GM21360 (cell line): Measurements from ENCODE around the gene HSD17B2.
"Not testable (repeated sequence)": the region's sequence is repeated elsewhere in the genome, so short reads cannot be mapped to it uniquely, and the experiment has no call there.

Source experiments
- ATAC-seq: cut with Tn5 transposase; IDR thresholded peaks from one replicate; pipeline ENCODE4 v1.9.1; 2021; ENCODE audit warnings: mild to moderate bottlenecking, moderate library complexity; ENCODE audit not compliant: unreplicated experiment

The HSD17B2 gene

DNA sequence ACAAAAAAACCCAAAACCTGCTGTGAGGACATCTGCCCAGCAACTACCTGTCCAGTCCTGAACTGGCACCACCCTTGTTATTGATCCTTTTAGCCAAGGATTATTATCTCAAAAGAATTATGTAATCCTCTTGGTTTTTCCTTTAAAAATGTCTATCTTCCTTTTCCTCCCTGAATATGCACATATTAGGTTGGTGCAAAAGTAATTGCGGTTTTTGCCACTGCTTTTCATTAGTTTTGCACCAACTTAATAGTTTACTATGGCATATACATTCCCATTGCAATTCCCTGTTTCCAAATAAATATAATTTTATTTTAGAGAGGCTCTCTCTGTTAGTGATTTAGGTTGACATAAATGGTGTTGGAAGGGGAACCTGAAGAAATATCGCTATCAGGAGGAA lies 83.7 kb downstream of the HSD17B2 start:
- no peak for ATAC-seq

DNA sequence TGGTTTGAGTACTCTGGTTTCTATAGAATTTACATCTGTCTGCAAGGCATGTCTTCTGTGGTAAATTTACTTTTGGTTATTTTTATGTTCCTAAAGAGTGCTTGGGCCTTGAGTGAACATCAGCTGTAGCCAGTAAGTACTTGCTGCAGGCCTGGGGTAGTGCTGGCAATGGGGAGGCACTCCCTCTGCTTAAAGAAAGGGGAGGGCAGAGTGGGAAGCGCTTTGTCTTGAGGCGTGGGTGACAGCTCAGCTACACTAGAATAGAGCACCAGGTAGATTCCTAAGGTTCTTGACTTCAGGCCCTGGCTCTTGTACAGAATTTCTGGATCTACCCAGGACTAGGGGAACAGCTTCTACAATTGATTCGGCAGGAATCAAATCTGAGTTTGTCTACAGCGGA lies 84.4 kb downstream of the HSD17B2 start:
- no peak for ATAC-seq

DNA sequence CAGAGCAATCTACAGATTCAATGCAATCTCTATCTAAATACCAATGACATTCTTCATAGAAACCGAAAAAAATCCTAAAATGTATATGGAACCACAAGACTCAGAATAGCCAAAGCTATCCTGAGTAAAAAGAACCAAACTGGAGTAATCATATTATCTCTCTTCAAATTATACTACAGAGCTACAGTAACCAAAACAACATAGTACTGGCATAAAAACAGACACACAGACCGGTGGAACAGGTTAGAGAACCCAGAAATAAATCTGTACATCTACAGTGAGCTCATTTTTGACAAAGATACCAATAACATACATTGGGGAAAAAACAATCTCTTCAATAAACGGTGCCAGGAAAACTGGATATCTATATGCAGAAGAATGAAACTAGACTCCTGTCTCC lies 89.6 kb downstream of the HSD17B2 start:
- ATAC-seq, result no peak

DNA sequence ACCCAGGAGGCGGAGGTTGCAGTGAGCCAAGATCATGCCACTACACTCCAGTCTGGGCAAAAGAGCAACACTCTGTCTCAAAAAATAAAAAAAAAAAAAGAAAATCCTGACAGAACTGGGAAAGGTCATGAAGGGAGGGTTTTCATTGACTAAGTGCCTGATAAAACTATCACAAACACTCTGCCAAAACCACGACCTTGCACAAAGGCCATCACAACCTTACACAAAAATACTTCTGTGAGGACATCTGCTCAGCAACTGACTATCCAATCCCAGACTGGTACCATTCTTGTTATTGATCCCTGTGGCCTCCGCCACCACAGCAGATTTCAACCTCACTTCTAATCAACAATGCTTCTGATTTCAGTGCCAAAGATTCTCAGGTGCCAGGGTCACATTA lies 94.8 kb downstream of the HSD17B2 start:
- ATAC-seq, result no peak

DNA sequence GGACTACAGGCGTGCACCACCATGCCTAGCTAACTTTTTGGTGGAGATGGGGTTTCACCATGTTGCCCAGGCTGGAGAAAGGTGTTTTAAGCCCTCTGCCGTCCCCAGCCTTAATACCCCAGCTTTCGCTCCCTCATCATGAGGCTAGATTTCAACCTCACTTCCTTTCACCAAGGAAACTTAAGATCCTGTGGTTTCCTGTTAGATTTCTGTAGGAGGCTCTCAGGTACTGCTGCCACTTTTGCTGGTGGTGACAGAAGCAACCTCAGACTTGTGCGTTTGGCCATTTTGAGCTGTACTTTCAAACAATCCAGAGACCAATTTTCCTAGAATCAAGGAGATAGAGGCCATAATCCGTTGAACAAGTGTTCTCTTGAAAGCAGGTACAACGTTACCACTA lies 98.7 kb downstream of the HSD17B2 start:
- ATAC-seq, result no peak

DNA sequence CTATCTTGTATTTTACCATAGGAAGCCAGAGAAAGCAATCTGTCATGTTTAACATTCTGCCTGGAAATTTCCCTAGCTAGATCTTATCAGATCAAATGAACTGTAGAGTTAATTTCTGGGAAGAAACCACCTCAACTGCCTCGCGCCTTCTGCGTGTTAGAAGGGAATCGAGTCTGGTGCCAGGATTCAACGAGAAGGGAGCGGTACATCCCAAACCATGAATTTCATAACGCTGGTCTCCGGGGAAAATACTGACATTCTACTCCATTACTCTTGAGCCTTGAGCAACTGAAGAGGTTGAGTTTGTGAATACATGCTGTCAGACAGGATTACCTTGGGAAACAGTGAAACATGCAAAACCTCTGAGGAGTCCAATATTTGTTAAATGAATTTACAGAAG lies 99.8 kb downstream of the HSD17B2 start:
- no peak for ATAC-seq

DNA sequence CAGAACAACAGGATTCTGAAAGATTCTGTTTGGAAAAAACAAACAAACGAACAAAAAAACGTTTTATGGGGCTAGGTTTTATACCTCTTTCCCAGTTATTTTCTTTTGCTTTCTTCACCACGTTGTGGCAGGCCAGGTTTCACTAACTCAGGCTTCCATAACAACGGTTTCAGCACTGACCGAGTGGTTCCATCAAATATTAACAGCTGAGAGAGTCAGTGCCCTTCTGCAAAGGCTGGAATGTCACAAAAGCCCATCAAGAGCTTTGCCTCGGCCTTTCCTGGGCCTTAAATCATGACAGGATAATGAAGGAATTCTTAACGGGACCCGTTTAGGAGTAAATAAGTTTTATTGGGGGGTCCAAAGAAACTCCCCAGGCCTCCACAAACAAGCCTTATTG lies 100.8 kb downstream of the HSD17B2 start:
- no peak for ATAC-seq

DNA sequence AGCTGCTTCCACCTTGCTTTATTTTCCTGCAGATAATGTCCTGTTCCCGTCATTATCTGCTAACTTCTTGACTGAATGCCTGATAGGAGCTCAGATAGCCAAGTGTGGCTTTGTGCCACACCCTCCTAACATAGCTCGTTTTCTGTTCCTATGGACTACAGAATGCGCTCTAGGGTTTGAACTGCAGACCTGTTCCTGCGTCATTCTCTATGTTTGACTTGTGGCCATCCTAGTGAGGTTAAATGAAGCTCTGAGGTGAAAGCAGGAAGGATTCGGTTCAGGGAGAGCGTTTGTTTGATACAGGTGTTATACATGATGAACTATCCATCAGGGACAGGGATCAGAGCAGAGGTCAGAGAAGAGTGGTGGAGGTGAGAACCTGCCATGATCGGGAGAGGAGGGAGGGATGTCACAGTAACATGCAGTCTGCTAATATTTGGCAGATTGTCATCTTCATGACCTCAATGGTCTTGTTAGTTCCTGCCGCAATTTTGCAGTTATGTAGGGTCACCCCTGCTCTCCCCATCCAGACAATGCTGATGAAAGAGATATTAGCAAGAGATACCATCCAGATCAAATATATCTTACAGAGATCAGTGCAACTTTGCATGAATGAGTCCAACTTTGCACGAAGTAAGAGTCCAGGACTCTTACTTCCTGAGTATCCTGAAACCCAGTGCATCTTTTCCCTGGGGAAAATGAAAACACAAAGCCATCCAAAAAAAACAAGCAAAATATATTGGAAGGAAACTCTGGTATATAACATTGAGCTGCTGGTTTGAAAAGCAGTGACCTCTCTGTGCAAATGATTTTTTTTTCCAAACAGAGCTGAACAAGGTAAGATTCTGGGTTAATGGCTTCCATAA lies 102.1 kb downstream of the HSD17B2 start:
- ATAC-seq, result no peak

DNA sequence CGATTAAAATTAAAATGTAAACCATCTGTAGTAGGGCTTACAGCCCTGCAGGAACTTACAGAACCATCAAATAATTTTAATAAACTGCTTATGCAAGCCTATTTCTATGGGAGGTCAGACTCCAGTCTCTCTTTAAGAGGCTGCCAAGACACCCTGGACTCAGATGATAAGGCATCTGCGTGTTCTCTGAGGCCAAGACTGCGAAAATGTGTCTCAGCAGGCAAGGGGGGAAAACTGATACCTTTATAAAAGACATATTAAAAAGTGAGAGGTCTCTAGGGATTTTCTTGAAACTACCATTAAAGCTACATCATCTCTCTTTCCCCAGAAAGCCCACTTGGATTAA lies 102.7 kb downstream of the HSD17B2 start:
- ATAC-seq, result no peak

DNA sequence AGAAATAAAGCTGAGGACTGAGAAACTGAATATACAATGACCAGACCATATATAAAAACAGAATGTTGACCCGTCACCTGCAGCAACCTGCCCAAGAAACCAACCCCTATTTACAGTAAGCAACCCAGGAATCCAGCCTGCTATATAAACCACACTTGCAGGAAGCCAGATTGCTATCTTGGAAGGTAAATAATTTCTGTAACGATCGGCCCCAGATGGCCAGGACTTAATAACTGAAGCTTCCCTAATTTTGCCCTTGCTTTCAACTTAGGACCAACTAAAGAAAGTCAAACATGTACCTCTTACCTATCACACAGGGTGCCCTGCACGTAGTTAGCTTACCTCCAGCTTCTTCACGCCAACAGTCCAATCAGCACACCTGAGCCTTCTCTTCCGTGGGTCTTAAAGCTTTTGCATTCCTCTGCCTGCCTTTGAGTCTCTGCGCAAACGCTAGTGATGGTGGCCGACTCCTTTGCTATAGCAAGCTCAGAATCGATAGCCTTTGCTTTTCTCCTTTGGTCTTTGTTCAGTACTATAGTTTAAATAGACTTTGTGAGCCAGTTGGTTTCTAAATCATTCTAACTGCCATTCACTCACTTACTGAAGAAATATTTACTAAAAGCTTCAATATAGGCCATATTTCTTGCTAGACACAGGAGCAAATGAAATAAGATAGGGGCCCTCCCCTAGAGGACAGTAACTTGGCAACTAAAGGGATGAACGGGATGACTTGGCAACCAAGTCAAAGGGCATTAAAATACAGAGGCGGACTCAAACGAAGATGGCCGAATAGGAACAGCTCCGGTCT lies 103.6 kb downstream of the HSD17B2 start:
- ATAC-seq, result no peak

DNA sequence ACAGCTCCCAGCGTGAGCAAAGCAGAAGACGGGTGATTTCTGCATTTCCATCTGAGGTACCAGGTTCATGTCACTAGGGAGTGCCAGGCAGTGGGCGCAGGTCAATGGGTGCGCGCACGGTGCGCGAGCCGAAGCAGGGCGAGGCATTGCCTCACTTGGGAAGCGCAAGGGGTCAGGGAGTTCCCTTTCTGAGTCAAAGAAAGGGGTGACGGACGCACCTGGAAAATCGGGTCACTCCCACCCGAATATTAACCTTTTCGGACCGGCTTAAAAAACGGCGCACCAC lies 104.2 kb downstream of the HSD17B2 start:
- ATAC-seq, result not testable (repeated sequence)

DNA sequence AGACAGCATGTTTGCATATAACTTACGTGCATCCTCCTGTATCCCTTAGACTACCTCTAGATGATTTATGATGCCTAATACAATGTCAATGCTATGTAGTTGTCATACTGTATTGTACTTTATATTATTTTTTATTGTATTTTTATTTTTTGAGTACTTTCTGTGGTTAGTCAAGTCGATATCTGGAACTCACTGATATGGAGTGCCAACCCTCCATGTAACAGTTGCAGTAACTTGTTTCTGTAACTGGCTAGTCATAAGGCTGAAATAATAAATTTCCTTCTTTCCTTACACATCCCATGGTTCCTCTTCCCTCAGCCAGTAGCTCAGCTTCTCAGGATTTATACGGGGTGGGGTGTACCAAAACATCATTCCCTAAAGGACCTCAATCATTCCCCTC lies 111.5 kb downstream of the HSD17B2 start:
- no peak for ATAC-seq

DNA sequence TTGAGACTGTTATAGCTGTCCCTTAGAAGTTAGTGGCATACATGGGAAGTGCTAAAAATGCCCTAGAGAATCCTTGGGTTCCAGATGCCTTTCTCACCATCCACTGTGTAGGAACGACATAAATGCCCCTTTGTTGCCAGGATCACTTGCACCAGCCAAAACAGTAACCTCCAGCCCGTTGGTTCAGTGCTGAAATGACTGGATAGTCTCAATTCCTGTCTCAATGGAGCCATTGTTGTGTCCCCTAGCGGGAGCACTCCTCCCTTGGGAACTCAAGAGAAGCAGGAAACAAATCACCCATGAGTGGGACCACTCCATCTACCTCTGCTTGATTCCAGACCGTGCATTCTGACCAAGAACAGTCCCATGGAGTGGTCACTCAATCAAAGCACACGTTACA lies 111.9 kb downstream of the HSD17B2 start:
- no peak for ATAC-seq

DNA sequence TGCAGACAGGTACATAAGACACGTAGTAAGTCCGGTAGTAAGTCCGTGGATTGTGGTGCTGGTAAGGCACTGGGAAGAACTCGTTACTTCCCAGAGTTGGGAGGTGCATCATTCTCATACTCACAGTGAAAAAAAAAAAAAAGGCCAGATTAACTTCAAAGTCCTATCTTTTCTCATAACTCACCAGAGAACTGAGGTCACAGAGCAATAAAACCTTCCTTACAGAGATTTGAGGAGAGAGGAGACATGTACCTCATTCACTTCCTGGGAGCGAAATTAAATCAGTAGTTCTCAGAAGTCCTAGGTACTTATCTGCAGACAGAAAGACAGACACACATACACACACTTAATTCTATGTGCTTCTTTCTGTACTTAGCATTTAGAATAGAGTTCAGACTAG lies 112.5 kb downstream of the HSD17B2 start:
- no peak for ATAC-seq
